HT-29 (cell line): ENCODE results near the gene TRPM3. TPM values are rescaled to one million over a fixed set of nuclear protein-coding genes. Genes with fewer than 3 reads are reported as not detected.

Experiments
- DNase-seq: peaks from one replicate; pipeline ENCODE4 v3.0.0-alpha.2; 2015; ENCODE audit warnings: low spot score
- total RNA-seq: library from RNA; depleted of rRNA; stranded (reverse); fragments of >200 nt; shearing (Covaris generic); gene quantifications from 2 replicates; pipeline ENCODE4 v1.2.3, GENCODE V29; 2014

TRPM3 gene
- total RNA-seq, 1 experiment from 2014 or later: not detected

GRCh38 chr9:71098801-71099200 lies 22.6 kb downstream of the TRPM3 start:
- DNase-seq: no peak

GRCh38 chr9:71097671-71098070 lies 23.8 kb downstream of the TRPM3 start:
- DNase-seq: no peak

GRCh38 chr9:71096421-71097108 lies 24.9 kb downstream of the TRPM3 start:
- peak; percentile 11 for DNase-seq

- DNase-seq: no peak
Observed at GRCh38 chr9:71094708-71095251, 26.6 kb downstream of the TRPM3 start.

- no peak for DNase-seq
Observed at GRCh38 chr9:71090896-71091295, 30.5 kb downstream of the TRPM3 start.

GRCh38 chr9:71079451-71079850 lies 42.0 kb downstream of the TRPM3 start:
- no peak for DNase-seq

GRCh38 chr9:71076096-71076495 lies 45.3 kb downstream of the TRPM3 start:
- DNase-seq: no peak

- DNase-seq: no peak
Observed at GRCh38 chr9:71073494-71073893, 47.9 kb downstream of the TRPM3 start.

- DNase-seq: no peak
Observed at GRCh38 chr9:71072587-71072986, 48.8 kb downstream of the TRPM3 start.

- DNase-seq: no peak
Observed at GRCh38 chr9:71071633-71072032, 49.8 kb downstream of the TRPM3 start.

- no peak for DNase-seq
Observed at GRCh38 chr9:71058660-71059059, 62.8 kb downstream of the TRPM3 start.

GRCh38 chr9:71052287-71052686 lies 69.1 kb downstream of the TRPM3 start:
- no peak for DNase-seq

- DNase-seq: no peak
Observed at GRCh38 chr9:71048280-71048679, 73.1 kb downstream of the TRPM3 start.

GRCh38 chr9:71042448-71042990 lies 78.9 kb downstream of the TRPM3 start:
- DNase-seq: no peak

GRCh38 chr9:71037521-71037920 lies 83.9 kb downstream of the TRPM3 start:
- DNase-seq: no peak

- peak; percentile 11 for DNase-seq
Observed at GRCh38 chr9:71036501-71036900, 84.9 kb downstream of the TRPM3 start.

- DNase-seq: no peak
Observed at GRCh38 chr9:71032779-71033178, 88.6 kb downstream of the TRPM3 start.

GRCh38 chr9:71025728-71026127 lies 95.7 kb downstream of the TRPM3 start:
- DNase-seq: no peak

- no peak for DNase-seq
Observed at GRCh38 chr9:71025201-71025600, 96.2 kb downstream of the TRPM3 start.

- DNase-seq: no peak
Observed at GRCh38 chr9:71010258-71010657, 111.2 kb downstream of the TRPM3 start.

GRCh38 chr9:71005456-71005855 lies 116.0 kb downstream of the TRPM3 start:
- DNase-seq: no peak

GRCh38 chr9:71004196-71004595 lies 117.2 kb downstream of the TRPM3 start:
- DNase-seq: no peak

- DNase-seq: no peak
Observed at GRCh38 chr9:71003346-71003745, 118.1 kb downstream of the TRPM3 start.
